ENCODE measurements around the gene NUP62.

DNA sequence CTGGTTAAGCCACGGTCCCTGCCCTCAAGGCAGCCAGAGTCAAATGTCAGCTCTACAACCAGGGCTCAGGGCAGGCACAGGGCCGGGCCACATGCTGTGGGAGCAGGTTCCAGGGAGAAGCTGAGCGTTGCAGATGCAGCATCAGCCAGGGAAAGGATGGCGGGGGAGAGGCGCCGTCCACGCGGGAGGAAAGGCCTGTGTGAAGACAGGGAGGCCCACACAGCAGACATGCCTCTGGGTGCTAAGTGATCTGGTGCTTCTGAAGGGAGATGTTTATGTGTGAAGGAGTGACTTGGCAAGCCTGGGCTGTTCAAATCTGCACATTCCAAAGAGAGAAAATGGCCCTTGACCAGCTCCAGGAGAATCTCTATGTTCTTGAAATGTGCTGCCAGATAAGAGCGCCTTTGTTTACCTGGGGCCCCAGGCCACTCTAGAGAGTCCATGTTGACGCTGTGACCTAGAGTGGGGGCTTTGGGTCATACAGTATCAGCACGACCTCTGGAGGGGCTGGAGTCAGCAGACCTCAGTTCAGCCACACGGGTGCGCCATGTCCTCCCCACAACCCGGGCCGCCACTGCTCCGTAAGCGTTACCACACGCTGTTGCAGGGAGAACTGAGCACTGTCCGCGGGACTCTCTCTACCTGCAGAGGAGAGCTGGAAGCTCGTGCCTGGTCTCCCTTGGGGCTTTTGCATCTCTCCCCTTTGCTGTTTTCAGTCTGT, 16.2 kb downstream of the NUP62 start:
- TF ChIP-seq POLR2A (IDR thresholded peaks at IDR 0.05; ENCODE audit: low read length) = no peak
- no peak for TF ChIP-seq GATA1 (IDR thresholded peaks at IDR 0.05; ENCODE audit: low read depth, low read length)
